Left colon (tissue), 2 donors: ENCODE data around the gene MAML1. TPM values are rescaled to one million over a fixed set of nuclear protein-coding genes. Genes with fewer than 3 reads are reported as not detected.

Experiments
- microRNA-seq, 2 donors: library from miRNA; unstranded; fragments of <30 nt; microRNA quantifications; one replicate each; pipeline versions ENCODE4 v1.1.0 to v1.2.0, GENCODE V29; 2020
- total RNA-seq, 2 donors: library from RNA; stranded (reverse); fragmentation: NEBNext Ultra II Directional; extraction: Animal tissue kit (Norgen Biotek cat#: 25700); gene quantifications; one replicate each; pipeline ENCODE4 v1.2.1, GENCODE V29; 2021
- donor health status: DM: no; HTN: no; CAD: no.
- donor health status: DM: yes; HTN: yes; CAD: no.

MAML1 gene
- total RNA-seq, 2 donors from 2014 or later: 22.1 to 24.9 TPM

Small RNA genes lying within 50 kb of the gene (microRNA-seq; reads per million reads assigned to microRNA genes)
- 3.2 to 4.1 reads per million in 2 donors for gene MIR1229

Other genes starting within 250 kb of the MAML1 start
- 10 to 100 TPM; 35.1 to 39.0 TPM for gene RUFY1, start 182.3 kb upstream of the MAML1 start, total RNA-seq
- gene HNRNPH1, start 109.2 kb upstream of the MAML1 start, total RNA-seq: 100 to 1,000 TPM; 352 to 431 TPM
- not detected for gene CBY3, start 51.8 kb upstream of the MAML1 start, total RNA-seq
- 100 to 1,000 TPM; 506 to 601 TPM for gene CANX, start 33.9 kb upstream of the MAML1 start, total RNA-seq
- gene LTC4S, start 61.2 kb downstream of the MAML1 start, total RNA-seq: 1 to 10 TPM; 4.2 to 8.7 TPM
- 100 to 1,000 TPM; 465 to 474 TPM for gene MGAT4B, start 74.0 kb downstream of the MAML1 start, total RNA-seq
- gene SQSTM1, start 88.1 kb downstream of the MAML1 start, total RNA-seq: 100 to 1,000 TPM; 200 to 355 TPM
- 10 to 100 TPM; 16.6 to 18.9 TPM for gene MRNIP, start 126.0 kb downstream of the MAML1 start, total RNA-seq
- 100 to 1,000 TPM in 1 of 2 donors, 10 to 100 TPM in 1; 97.8 to 117 TPM for gene TBC1D9B, start 175.1 kb downstream of the MAML1 start, total RNA-seq